ENCODE measurements around the gene GPR18.

The GPR18 gene

GRCh38 chr13:99282264-99283231, 24.4 kb upstream of the GPR18 start:
- no peak overlapping the region for H3K27ac ChIP-seq
- no peak for TF ChIP-seq ZFX (IDR thresholded peaks at IDR 0.05; ENCODE audit: borderline replicate concordance)
- no peak for TF ChIP-seq CTCF (IDR thresholded peaks at IDR 0.05)

GRCh38 chr13:99281811-99282263, 23.7 kb upstream of the GPR18 start:
- no peak overlapping the region for H3K27ac ChIP-seq
- TF ChIP-seq ZFX (IDR thresholded peaks at IDR 0.05; ENCODE audit: borderline replicate concordance), result no peak
- TF ChIP-seq CTCF (IDR thresholded peaks at IDR 0.05), result no peak

- no peak for TF ChIP-seq ZFX (IDR thresholded peaks at IDR 0.05; ENCODE audit: borderline replicate concordance)
- TF ChIP-seq CTCF (IDR thresholded peaks at IDR 0.05), result no peak
- no peak overlapping the region for H3K27ac ChIP-seq
Observed at GRCh38 chr13:99280166-99280565, 22.0 kb upstream of the GPR18 start.

- TF ChIP-seq ZFX (IDR thresholded peaks at IDR 0.05; ENCODE audit: borderline replicate concordance), result no peak
- no peak for TF ChIP-seq CTCF (IDR thresholded peaks at IDR 0.05)
- H3K27ac ChIP-seq, result no peak overlapping the region
Observed at GRCh38 chr13:99279637-99280036, 21.5 kb upstream of the GPR18 start.

GRCh38 chr13:99278843-99279242, 20.7 kb upstream of the GPR18 start:
- no peak overlapping the region for H3K27ac ChIP-seq
- TF ChIP-seq CTCF (IDR thresholded peaks at IDR 0.05) (no peak), ZFX (IDR thresholded peaks at IDR 0.05; ENCODE audit: borderline replicate concordance) (no peak)

- no peak for TF ChIP-seq ZFX (IDR thresholded peaks at IDR 0.05; ENCODE audit: borderline replicate concordance)
- TF ChIP-seq CTCF (IDR thresholded peaks at IDR 0.05), result no peak
- no peak overlapping the region for H3K27ac ChIP-seq
Observed at GRCh38 chr13:99278200-99278599, 20.0 kb upstream of the GPR18 start.

GRCh38 chr13:99277629-99278028, 19.4 kb upstream of the GPR18 start:
- H3K27ac ChIP-seq, result no peak overlapping the region
- TF ChIP-seq CTCF (IDR thresholded peaks at IDR 0.05) (no peak), ZFX (IDR thresholded peaks at IDR 0.05; ENCODE audit: borderline replicate concordance) (no peak)
